NT2/D1 (cell line): ENCODE results near the gene LIMA1.
A peak's percentile ranks its signal among the peaks of the same experiment; 100 is the strongest.
"Not testable (repeated sequence)": the region's sequence is repeated elsewhere in the genome, so short reads cannot be mapped to it uniquely, and the experiment has no call there.

Experiments
- DNase-seq: peaks from one replicate; pipeline ENCODE4 v3.0.0-alpha.2; 2011; ENCODE audit warnings: low read depth, low spot score
- H3K27me3 ChIP-seq: 2 replicates; pipeline ENCODE4 v1.6.0; 2011; ENCODE audit warnings: mild to moderate bottlenecking; ENCODE audit not compliant: insufficient read length, insufficient read depth
- H3K36me3 ChIP-seq: 2 replicates; pipeline ENCODE4 v1.6.1; 2011; ENCODE audit warnings: mild to moderate bottlenecking, low read length, mixed read lengths; ENCODE audit not compliant: insufficient read depth, insufficient read length
- H3K4me1 ChIP-seq: 2 replicates; pipeline ENCODE4 v1.5.1; 2011; ENCODE audit not compliant: insufficient read depth, insufficient read length
- H3K4me3 ChIP-seq: 2 replicates; pipeline ENCODE4 v1.5.1; 2011; ENCODE audit warnings: low read depth; ENCODE audit not compliant: insufficient read length
- H3K9ac ChIP-seq: 2 replicates; pipeline ENCODE4 v1.6.0; 2011; ENCODE audit warnings: low read depth; ENCODE audit not compliant: insufficient read length
- H3K9me3 ChIP-seq: 2 replicates; pipeline ENCODE4 v1.5.1; 2011; ENCODE audit warnings: mild to moderate bottlenecking, low read length; ENCODE audit not compliant: insufficient read depth
- SUZ12 ChIP-seq: IDR thresholded peaks from 2 replicates; pipeline ENCODE4 v1.6.1; 2011; ENCODE audit not compliant: insufficient read length, insufficient read depth; ENCODE audit errors: extremely low read depth
- YY1 ChIP-seq: IDR thresholded peaks from 2 replicates; pipeline ENCODE4 v1.6.1; 2011; ENCODE audit not compliant: insufficient read length, insufficient read depth
- ZNF274 ChIP-seq: IDR thresholded peaks from 2 replicates; pipeline ENCODE4 v1.6.1; 2011; ENCODE audit warnings: mild to moderate bottlenecking, low read depth, low read length

The LIMA1 gene

DNA sequence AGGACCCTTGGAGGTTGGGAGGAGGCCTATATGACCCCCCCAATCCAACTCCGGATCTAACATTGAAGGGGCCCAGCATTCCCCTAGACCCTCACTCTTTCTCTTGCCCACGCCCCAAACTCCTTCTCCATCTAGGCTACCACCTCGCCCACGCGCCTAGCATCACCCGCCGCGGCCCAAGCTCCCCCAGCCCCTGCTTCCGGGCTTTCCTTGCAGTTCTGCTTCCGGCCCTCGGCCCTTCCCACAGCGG, 116.6 kb downstream of the LIMA1 start:
- H3K4me3 ChIP-seq, result peak overlapping the region; percentile 94
- peaks cover 16% of the 10 kb centered on the region; the same call in 1 of the 2 replicates for H3K9me3 ChIP-seq
- no peak for TF ChIP-seq YY1
- no peak for TF ChIP-seq SUZ12
- no peak for TF ChIP-seq ZNF274
- no peaks in the 10 kb centered on the region for H3K4me1 ChIP-seq
- H3K9ac ChIP-seq, result peak overlapping the region; percentile 98
- DNase-seq, result no peak
- peaks cover 10% of the 10 kb centered on the region for H3K36me3 ChIP-seq
- no peaks in the 10 kb centered on the region for H3K27me3 ChIP-seq

DNA sequence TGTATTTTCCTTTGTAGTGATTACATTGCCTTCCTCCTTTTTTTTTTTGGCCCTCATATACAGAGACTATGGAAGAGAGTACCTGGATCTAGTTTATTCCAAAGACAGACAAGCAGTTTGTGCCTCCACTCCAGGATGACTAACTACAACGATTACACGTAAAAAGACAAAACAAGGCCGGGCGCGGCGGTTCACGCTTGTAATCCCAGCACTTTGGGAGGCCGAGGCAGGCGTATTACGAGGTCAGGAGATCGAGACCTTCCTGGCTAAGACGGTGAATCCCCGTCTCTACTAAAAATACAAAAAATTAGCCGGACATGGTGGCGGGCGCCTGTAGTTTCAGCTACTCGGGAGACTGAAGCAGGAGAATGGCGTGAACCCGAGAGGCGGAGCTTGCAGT, 118.4 kb downstream of the LIMA1 start:
- DNase-seq, result no peak
- TF ChIP-seq YY1 (no peak), SUZ12 (no peak), ZNF274 (no peak)
- H3K4me3 ChIP-seq, result no peak overlapping the region
- no peak overlapping the region for H3K9ac ChIP-seq
- H3K9me3 ChIP-seq, result peaks cover 11% of the 10 kb centered on the region; the same call in 1 of the 2 replicates
- no peaks in the 10 kb centered on the region for H3K4me1 ChIP-seq
- peaks cover 16% of the 10 kb centered on the region for H3K36me3 ChIP-seq
- no peaks in the 10 kb centered on the region for H3K27me3 ChIP-seq

DNA sequence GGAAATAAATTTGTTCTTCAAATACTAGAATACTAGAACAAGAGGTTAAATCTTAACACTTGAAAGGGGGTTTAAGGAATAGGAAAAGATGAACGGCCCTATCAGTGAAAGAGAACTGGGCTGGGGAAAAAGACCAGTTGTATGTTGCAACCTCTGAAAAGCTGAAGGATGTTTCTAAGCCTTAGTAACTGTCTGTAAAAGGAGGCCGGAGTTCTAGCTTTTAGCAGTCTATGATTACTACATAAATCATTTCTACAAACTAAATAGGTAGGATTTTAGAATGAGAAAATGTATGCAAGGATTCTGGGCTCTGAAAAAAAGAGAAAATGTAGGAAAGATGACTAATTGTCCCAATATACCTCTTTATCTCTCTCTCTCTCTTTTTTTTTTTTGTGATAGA, 121.1 kb downstream of the LIMA1 start:
- no peak overlapping the region for H3K9ac ChIP-seq
- DNase-seq, result no peak
- H3K9me3 ChIP-seq, result no peaks in the 10 kb centered on the region
- H3K4me3 ChIP-seq, result no peak overlapping the region
- TF ChIP-seq SUZ12 (no peak), YY1 (no peak), ZNF274 (no peak)
- no peaks in the 10 kb centered on the region for H3K4me1 ChIP-seq
- H3K36me3 ChIP-seq, result peaks cover 20% of the 10 kb centered on the region
- H3K27me3 ChIP-seq, result no peaks in the 10 kb centered on the region

DNA sequence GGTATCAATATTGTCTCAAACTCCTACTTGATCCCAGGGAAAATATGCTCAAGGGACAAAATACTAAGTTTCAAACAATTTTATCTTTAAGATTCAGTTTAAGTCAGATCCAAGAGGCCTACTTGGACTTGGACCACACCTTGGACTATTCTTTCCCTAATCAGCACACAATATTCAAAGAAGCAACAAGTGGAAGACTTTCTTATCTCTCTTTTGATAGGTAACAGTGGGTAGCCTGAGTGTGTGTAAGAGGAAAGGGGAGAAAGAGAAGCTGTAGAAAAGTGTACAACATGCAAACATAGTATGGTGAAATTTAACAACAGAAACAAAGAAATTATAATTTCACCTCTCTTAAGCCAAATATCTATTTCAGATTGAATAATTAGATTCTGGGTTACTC, 122.7 kb downstream of the LIMA1 start:
- H3K27me3 ChIP-seq, result no peaks in the 10 kb centered on the region
- no peak overlapping the region for H3K4me3 ChIP-seq
- H3K4me1 ChIP-seq, result no peaks in the 10 kb centered on the region
- H3K9me3 ChIP-seq, result no peaks in the 10 kb centered on the region
- TF ChIP-seq ZNF274 (no peak), YY1 (no peak), SUZ12 (no peak)
- no peak overlapping the region for H3K9ac ChIP-seq
- no peak for DNase-seq
- H3K36me3 ChIP-seq, result peaks cover 17% of the 10 kb centered on the region

DNA sequence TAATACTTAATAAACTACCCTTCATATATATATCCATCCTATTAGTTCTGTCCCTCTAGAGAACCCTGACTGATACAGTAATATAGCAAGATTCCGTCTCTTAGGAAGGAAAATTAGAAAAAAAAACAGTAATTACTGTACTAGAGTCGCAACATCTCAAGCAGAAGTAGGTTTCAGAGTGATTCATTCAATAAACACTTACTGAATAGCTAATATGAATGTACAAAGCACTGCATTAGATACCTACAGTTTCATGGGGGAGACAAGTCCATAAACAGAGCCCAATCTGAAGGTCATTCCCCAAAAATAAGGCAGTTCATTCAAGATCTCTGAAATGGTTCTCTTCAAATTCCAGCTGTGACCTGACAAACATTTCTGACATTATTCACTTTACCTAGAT, 126.1 kb downstream of the LIMA1 start:
- no peaks in the 10 kb centered on the region for H3K4me1 ChIP-seq
- no peak for DNase-seq
- no peak overlapping the region for H3K4me3 ChIP-seq
- TF ChIP-seq YY1, result no peak
- TF ChIP-seq ZNF274, result no peak
- no peak for TF ChIP-seq SUZ12
- H3K9ac ChIP-seq, result no peak overlapping the region
- no peaks in the 10 kb centered on the region for H3K9me3 ChIP-seq
- H3K36me3 ChIP-seq, result peaks cover 21% of the 10 kb centered on the region
- no peaks in the 10 kb centered on the region for H3K27me3 ChIP-seq

DNA sequence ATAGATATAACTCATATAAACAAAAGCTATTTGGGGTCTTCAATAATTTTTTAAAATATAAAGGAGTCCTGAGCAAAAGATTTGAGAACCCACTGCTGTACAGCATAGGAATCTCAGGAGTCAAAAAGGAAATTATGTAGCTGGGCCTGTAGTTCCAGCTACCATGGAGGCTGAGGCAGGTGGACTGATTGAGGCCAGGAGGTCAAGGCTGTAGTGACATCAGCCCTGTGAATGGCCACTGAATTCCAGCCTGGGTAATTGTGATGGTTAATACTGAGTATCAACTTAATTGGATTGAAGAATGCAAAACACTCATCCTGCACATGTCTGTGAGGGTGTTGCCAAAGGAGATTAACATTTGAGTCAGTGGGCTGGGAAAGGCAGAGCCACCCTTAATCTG, 126.7 kb downstream of the LIMA1 start:
- no peaks in the 10 kb centered on the region for H3K27me3 ChIP-seq
- H3K36me3 ChIP-seq, result peaks cover 22% of the 10 kb centered on the region
- no peak for DNase-seq
- H3K9me3 ChIP-seq, result no peaks in the 10 kb centered on the region
- H3K9ac ChIP-seq, result no peak overlapping the region
- no peak for TF ChIP-seq ZNF274
- TF ChIP-seq YY1, result no peak
- TF ChIP-seq SUZ12, result no peak
- no peaks in the 10 kb centered on the region for H3K4me1 ChIP-seq
- H3K4me3 ChIP-seq, result no peak overlapping the region

DNA sequence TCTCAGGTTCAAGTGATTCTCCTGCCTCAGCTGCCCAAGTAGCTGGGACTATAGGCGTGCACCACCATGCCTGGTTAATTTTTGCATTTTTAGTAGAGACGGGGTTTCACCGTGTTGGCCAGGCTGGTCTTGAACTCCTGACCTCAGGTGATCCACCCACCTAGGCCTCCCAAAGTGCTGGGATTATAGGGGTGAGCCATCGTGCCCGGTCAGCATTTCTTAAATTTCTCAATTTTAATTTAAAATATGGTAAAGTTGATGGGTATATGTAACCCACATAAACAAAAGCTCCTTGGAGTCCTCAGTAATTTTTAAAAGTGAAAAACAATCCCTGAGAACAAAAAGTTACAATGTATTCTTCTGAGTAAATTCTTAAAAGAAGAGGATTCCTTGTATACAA, 128.4 kb downstream of the LIMA1 start:
- not testable (repeated sequence) for H3K4me1 ChIP-seq, H3K4me3 ChIP-seq, H3K9ac ChIP-seq, DNase-seq, H3K9me3 ChIP-seq, H3K27me3 ChIP-seq
- peaks cover 16% of the 10 kb centered on the region for H3K36me3 ChIP-seq

DNA sequence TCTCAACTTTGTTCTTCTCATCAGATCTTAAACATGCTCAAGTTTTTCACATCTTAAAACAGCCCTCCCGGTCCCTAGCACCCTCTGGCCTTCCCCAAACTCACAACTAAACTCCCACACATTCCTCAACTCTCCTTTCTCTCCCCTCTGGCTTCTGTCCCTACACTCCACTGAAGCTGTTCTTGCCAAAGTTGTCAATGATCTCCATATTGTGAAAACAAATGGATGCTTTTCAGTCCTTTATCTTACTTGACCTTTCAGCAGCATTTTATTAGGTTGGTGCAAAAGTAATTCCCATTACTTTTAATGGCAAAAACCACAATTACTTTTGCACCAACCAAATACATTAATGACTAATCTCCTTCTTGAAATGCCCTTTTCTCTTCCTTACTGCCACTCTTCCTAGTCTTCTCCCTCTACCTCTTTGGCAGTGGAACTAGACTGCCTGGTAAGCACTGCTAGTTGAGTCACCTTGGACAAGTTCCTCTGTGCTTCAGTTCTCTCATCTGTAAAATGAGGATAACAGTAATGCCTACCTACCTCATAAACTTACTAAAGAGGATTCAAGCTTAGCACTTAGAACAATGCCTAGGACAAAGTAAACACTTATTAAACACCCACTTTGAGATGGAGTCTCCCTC, 132.2 kb downstream of the LIMA1 start:
- no peak for TF ChIP-seq SUZ12
- no peak for TF ChIP-seq ZNF274
- no peak for TF ChIP-seq YY1
- Histone ChIP-seq H3K27me3 (no peaks in the 10 kb centered on the region), H3K4me3 (no peak overlapping the region), H3K9ac (no peak overlapping the region), H3K9me3 (no peaks in the 10 kb centered on the region), H3K36me3 (peaks cover 16% of the 10 kb centered on the region), H3K4me1 (no peaks in the 10 kb centered on the region)
- DNase-seq, result no peak
